Measurements from ENCODE around the gene NUDT14. TPM values are rescaled to one million over a fixed set of nuclear protein-coding genes. Genes with fewer than 3 reads are reported as not detected.

NUDT14 gene
- total and polyA plus RNA-seq, 12 donors, result 15.1 to 33.9 (median 29.6) TPM

DNA sequence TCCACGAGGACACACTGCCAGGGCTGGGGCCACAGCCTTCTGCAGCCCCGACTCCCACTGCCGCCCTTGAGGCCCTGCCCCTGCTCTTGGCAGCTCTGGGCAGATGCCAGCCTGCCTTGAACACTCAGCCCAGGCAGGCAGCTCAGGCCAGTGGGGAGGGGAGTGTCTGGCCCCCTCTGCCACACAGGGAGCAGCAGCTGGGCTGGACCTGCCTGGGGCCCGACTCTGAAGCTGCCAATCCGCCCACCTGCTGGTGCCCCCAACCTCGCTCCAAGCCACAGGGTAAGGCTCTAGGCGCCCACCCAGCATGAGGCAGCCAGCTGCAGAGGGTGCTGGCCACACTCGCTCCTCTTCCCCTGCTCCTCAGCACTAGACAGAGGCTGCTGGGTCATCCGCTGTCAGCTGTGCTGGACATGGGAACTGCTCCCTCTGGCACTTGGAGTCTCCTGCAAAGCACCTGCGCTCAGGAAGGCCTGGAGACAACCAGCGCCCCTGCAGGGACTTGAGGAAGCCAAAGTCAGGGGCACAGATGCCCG lies 24.6 kb upstream of the NUDT14 start:
- TF ChIP-seq, protein P1, sequence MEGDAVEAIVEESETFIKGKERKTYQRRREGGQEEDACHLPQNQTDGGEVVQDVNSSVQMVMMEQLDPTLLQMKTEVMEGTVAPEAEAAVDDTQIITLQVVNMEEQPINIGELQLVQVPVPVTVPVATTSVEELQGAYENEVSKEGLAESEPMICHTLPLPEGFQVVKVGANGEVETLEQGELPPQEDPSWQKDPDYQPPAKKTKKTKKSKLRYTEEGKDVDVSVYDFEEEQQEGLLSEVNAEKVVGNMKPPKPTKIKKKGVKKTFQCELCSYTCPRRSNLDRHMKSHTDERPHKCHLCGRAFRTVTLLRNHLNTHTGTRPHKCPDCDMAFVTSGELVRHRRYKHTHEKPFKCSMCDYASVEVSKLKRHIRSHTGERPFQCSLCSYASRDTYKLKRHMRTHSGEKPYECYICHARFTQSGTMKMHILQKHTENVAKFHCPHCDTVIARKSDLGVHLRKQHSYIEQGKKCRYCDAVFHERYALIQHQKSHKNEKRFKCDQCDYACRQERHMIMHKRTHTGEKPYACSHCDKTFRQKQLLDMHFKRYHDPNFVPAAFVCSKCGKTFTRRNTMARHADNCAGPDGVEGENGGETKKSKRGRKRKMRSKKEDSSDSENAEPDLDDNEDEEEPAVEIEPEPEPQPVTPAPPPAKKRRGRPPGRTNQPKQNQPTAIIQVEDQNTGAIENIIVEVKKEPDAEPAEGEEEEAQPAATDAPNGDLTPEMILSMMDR (IDR thresholded peaks at IDR 0.05), result no peak
- Histone ChIP-seq H3K36me3 (peaks cover 0 to 20% (median 7%) of the 10 kb centered on the region in 9 donors), H3K4me1 (peaks cover 26 to 67% (median 57%) of the 10 kb centered on the region in 9 donors), H3K27ac (peak overlapping the region in 8 of 10 donors; percentile 3 to 80 (median 64)), H3K9me3 (no peaks in the 10 kb centered on the region), H3K27me3 (peaks cover 0 to 17% (median 0%) of the 10 kb centered on the region in 7 donors), H3K4me3 (no peak overlapping the region)
- intact Hi-C loops (cut with DNase I), result loop anchor here in 3 of 10 donors (2.0 to 10.0 kb wide), 2 partner anchors 79 to 145 kb away; no protein-coding TSS in a partner anchor
- DNase-seq (peak in 1 of 2 donors; percentile 59), ATAC-seq (peak in 7 of 8 donors; percentile 6 to 58 (median 32))
- 38 to 43% methylated on average over 12 of the region's 12 CpGs for WGBS, 2 donors

DNA sequence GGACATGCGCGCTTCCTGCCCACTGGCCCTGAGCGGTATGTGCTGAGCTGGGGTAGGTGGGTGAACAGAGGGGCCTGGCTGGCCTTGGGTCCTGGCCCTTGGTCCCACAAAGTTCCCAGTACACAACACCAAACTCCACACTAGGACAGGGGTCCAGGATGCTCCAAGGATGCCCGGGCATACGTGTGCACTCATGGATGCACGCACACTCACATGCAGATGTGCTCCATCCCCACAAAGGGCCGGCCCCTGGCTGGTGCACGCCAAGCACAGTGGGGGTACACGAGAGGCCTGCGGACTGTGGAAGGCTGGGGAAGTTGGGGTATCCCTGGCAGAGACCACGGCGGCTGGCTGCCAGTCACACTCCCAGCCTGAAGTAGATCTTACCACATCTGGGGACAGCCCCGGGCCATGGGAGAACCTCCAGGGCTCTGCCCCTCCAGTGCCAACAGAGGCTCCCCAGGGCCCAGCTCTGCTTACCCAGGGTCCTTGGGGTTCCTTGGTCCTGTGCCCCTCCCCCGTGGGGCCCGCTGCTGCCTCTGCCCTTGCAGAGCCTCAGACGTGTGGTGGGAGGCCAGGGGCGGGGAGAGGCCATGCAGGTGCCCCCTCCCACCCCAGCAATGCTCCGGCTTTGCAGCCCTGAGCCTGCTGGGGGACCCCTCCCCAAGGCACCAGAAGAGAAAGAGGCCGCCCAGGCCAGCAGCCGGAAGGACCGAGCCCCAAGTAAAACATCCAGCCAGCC lies 24.0 kb upstream of the NUDT14 start:
- H3K9me3 ChIP-seq, result no peaks in the 10 kb centered on the region
- no peak for DNase-seq
- no peak overlapping the region for H3K4me3 ChIP-seq
- ATAC-seq, result peak in 3 of 8 donors; percentile 0 to 3 (median 2)
- H3K36me3 ChIP-seq, result peaks cover 0 to 14% (median 4%) of the 10 kb centered on the region in 9 donors
- TF ChIP-seq, protein P1 (IDR thresholded peaks at IDR 0.05), result no peak
- H3K27me3 ChIP-seq, result peaks cover 0 to 23% (median 0%) of the 10 kb centered on the region in 7 donors
- peak overlapping the region in 9 of 10 donors; percentile 3 to 80 (median 60) for H3K27ac ChIP-seq
- intact Hi-C loops (cut with DNase I), result loop anchor here in 7 of 10 donors (2.0 to 10.0 kb wide), 9 partner anchors 38 to 147 kb away; partner anchors contain the start of gene JAG2 (in 1 of the 7)
- 45 to 52% methylated on average over 21 of the region's 21 CpGs for WGBS, 2 donors
- peaks cover 26 to 72% (median 62%) of the 10 kb centered on the region in 9 donors for H3K4me1 ChIP-seq

DNA sequence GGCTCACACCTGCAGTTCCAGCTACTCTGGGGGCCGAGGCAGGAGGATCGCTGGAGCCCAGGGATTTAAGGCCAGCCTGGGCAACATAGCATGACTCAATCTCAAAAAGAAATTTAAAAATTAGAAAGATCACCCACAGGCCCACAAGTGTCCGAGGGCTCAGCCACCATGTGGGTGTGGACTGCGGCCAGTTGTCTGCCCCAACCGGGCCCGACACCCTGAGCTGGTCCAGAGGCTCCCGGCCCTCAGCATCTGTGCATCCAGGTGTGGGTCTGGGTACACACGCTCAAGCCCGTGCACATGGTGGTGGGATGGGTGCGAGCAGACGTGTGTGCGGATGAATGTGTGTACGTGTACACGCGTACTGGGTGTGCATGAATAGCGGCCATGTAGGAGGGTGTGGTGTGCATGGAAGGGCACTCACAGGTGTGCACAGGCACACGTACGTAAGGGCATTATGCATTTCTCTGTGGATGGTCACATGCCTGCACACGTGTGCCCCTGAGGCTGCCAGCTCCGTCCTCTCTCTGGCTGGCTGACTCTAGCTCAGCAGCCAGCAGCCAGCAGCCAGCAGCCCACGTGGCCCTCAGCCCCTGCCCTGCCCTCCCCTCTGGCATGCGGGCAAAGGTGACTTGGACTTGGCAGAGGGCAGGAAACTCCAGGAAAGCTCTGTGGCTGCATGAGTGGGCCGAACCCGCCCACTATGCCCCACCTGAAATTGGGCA lies 23.3 kb upstream of the NUDT14 start:
- TF ChIP-seq, protein P1 (IDR thresholded peaks at IDR 0.05), result no peak
- H3K36me3 ChIP-seq, result peaks cover 0 to 7% (median 0%) of the 10 kb centered on the region in 9 donors
- intact Hi-C loops (cut with DNase I), result loop anchor here in 7 of 10 donors (2.0 to 10.0 kb wide), 9 partner anchors 37 to 148 kb away; partner anchors contain the start of gene JAG2 (in 1 of the 7)
- peaks cover 0 to 30% (median 0%) of the 10 kb centered on the region in 7 donors for H3K27me3 ChIP-seq
- H3K9me3 ChIP-seq, result no peaks in the 10 kb centered on the region
- H3K4me1 ChIP-seq, result peaks cover 26 to 80% (median 70%) of the 10 kb centered on the region in 9 donors
- 55 to 57% methylated on average over 24 of the region's 24 CpGs for WGBS, 2 donors
- H3K27ac ChIP-seq, result peak overlapping the region in 7 of 10 donors; percentile 19 to 80 (median 67)
- DNase-seq (peak; percentile 66 to 77), ATAC-seq (peak; percentile 59 to 86 (median 74))
- no peak overlapping the region for H3K4me3 ChIP-seq

DNA sequence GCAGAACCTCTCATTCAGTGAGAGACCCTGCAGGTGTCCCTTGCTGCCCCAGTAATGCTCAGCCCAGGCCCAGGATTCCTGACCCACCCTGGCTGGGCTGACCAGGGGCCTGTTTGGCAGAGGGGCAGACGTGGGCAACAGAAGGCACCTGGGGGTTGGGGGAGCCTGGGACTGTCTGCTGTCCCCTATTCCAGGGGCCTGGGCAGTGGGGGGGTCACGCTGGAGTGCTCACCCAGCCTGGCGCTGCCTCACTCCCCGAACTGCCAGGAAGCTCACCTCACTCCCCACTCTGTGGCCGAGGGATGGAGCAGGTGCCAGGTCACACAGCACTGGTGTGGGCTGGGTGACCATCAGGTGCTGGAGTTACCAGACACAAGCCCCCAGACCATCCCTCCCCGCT lies 22.6 kb upstream of the NUDT14 start:
- WGBS, 2 donors, result 70 to 73% methylated on average over 6 of the region's 6 CpGs
- H3K9me3 ChIP-seq, result no peaks in the 10 kb centered on the region
- no peak for ATAC-seq
- no peaks in the 10 kb centered on the region for H3K36me3 ChIP-seq
- peaks cover 0 to 37% (median 1%) of the 10 kb centered on the region in 7 donors for H3K27me3 ChIP-seq
- no peak overlapping the region for H3K4me3 ChIP-seq
- intact Hi-C loops (cut with DNase I), result loop anchor here (1.0 to 10.0 kb wide), 14 partner anchors 36 to 149 kb away; partner anchors contain the start of genes BTBD6 (in 1 of the 10) and JAG2 (in 1 of the 10)
- peaks cover 26 to 86% (median 74%) of the 10 kb centered on the region in 9 donors for H3K4me1 ChIP-seq
- peak overlapping the region in 4 of 10 donors; percentile 19 to 79 (median 58) for H3K27ac ChIP-seq
- no peak for DNase-seq
- TF ChIP-seq, protein P1 (IDR thresholded peaks at IDR 0.05), result no peak
